Ishikawa (cell line): ENCODE data around the gene DGCR8.

Source experiments
- CEBPB ChIP-seq: IDR thresholded peaks from 2 replicates; pipeline ENCODE4 v1.6.1; 2012
- CREB1 ChIP-seq: IDR thresholded peaks from 2 replicates; pipeline ENCODE4 v1.6.1; 2012; ENCODE audit warnings: low read depth
- EGR1 ChIP-seq: IDR thresholded peaks from 2 replicates; pipeline ENCODE4 v1.6.1; 2012
- EP300 ChIP-seq: IDR thresholded peaks from 2 replicates; pipeline ENCODE4 v1.6.1; 2012; ENCODE audit warnings: borderline replicate concordance
- FOXM1 ChIP-seq: IDR thresholded peaks from 2 replicates; pipeline ENCODE4 v1.6.1; 2012; ENCODE audit warnings: low read depth, borderline replicate concordance
- NFIC ChIP-seq: IDR thresholded peaks from 2 replicates; pipeline ENCODE4 v1.6.1; 2012
- RAD21 ChIP-seq: IDR thresholded peaks from 2 replicates; pipeline ENCODE4 v1.6.1; 2012; ENCODE audit warnings: low read depth
- TAF1 ChIP-seq: IDR thresholded peaks from 2 replicates; pipeline ENCODE4 v1.6.1; 2012; ENCODE audit warnings: low read depth, mild to moderate bottlenecking
- TCF12 ChIP-seq: IDR thresholded peaks from 2 replicates; pipeline ENCODE4 v1.6.1; 2012; ENCODE audit warnings: low read depth
- TEAD4 ChIP-seq: IDR thresholded peaks from 2 replicates; pipeline ENCODE4 v1.6.1; 2012
- USF1 ChIP-seq: IDR thresholded peaks from 2 replicates; pipeline ENCODE4 v1.6.1; 2012
- YY1 ChIP-seq: IDR thresholded peaks from 2 replicates; pipeline ENCODE4 v1.6.1; 2012; ENCODE audit warnings: low read depth
- ZBTB7A ChIP-seq: IDR thresholded peaks from 2 replicates; pipeline ENCODE4 v1.6.1; 2012; ENCODE audit warnings: low read depth
- TF ChIP-seq, protein P1 (sequence below): IDR thresholded peaks from 2 replicates; pipeline ENCODE4 v1.6.1; 2012
- TF ChIP-seq, protein P2 (sequence below): IDR thresholded peaks from 2 replicates; pipeline ENCODE4 v1.6.1; 2012; ENCODE audit warnings: low read depth, mild to moderate bottlenecking

DGCR8 gene

DNA sequence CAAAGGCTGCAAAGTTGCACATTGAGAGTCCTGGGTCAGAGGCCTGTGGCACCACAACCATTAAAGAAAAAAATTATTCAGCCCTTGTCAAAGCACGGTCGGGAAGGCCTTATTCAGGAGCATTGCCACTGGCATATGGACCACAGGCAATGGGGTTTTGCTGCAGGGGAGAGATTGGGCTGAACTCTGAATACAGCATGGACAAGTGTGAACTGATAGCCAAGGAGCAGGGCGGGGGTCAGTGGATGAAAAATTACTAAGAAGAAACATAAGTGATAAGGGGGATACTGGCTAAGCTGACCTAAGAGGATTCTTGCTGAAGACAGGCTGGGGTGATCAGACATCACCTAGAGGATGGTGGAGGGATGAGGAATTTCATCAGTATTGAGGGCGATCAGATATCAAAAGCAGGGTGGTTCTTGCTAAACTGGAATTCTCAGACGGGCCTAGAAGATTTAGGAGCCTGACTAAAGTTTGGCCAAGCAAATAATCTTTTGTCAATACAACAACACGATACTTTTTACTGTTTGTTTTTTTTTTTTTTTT lies 3.3 kb upstream of the DGCR8 start:
- TF ChIP-seq EGR1 (no peak), USF1 (no peak), FOXM1 (no peak), TAF1 (no peak), YY1 (no peak), EP300 (no peak), CEBPB (no peak), RAD21 (no peak), TEAD4 (no peak), TCF12 (no peak), CREB1 (no peak), NFIC (no peak), ZBTB7A (no peak)
- TF ChIP-seq, protein P1, sequence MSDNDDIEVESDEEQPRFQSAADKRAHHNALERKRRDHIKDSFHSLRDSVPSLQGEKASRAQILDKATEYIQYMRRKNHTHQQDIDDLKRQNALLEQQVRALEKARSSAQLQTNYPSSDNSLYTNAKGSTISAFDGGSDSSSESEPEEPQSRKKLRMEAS, result no peak
- TF ChIP-seq, protein P2, sequence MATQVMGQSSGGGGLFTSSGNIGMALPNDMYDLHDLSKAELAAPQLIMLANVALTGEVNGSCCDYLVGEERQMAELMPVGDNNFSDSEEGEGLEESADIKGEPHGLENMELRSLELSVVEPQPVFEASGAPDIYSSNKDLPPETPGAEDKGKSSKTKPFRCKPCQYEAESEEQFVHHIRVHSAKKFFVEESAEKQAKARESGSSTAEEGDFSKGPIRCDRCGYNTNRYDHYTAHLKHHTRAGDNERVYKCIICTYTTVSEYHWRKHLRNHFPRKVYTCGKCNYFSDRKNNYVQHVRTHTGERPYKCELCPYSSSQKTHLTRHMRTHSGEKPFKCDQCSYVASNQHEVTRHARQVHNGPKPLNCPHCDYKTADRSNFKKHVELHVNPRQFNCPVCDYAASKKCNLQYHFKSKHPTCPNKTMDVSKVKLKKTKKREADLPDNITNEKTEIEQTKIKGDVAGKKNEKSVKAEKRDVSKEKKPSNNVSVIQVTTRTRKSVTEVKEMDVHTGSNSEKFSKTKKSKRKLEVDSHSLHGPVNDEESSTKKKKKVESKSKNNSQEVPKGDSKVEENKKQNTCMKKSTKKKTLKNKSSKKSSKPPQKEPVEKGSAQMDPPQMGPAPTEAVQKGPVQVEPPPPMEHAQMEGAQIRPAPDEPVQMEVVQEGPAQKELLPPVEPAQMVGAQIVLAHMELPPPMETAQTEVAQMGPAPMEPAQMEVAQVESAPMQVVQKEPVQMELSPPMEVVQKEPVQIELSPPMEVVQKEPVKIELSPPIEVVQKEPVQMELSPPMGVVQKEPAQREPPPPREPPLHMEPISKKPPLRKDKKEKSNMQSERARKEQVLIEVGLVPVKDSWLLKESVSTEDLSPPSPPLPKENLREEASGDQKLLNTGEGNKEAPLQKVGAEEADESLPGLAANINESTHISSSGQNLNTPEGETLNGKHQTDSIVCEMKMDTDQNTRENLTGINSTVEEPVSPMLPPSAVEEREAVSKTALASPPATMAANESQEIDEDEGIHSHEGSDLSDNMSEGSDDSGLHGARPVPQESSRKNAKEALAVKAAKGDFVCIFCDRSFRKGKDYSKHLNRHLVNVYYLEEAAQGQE, result no peak

GRCh38 chr22:20080445-20080775 lies 369 bp downstream of the DGCR8 start:
- TF ChIP-seq TCF12 (no peak), RAD21 (no peak), YY1 (peak; percentile 83), EGR1 (no peak), TEAD4 (no peak)

- TF ChIP-seq FOXM1 (no peak), ZBTB7A (no peak), EGR1 (no peak), EP300 (no peak), USF1 (no peak), TEAD4 (no peak), NFIC (no peak; the same call in 1 of the 2 replicates), CEBPB (no peak), TCF12 (peak; percentile 39; the same call in 1 of the 2 replicates)
- TF ChIP-seq, protein P1, result peak; percentile 51
These were observed 974 bp downstream of the DGCR8 start for GRCh38 chr22:20080776-20081654.

DNA sequence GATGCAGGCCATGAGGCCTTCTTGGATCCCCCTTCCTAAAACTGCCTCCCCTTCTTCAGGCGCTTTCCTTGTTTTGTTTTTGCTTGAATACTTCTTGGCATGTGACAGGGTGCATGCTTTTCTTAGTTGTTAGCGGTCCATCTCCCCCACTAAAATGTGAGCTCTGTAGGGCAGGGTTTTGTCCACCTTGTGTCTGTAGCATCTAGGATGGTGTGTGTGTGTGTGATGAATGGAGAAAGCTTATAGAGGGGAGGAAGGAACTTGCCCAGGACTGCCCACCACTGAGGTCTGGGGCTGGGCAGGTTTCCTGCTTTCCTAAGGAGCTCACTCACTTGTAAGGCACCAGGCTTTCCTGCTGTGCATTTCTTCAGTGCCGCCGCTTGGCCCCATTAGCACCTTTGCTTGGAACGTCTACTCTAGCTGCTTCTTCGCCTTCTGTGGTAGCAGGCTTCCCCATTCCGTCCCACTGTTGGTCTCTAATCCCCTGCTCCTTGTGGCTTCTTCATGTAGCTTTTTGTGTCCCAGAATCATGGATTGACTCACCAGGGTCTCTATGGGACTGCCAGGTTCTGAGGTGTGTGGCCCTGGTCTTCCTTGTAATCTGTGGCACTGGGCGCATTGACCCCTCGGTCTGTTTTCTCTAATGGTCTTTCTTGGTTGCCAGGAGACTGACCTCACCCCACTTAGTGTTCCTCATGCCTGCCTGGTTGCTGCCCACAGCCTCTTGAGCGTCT lies 3.3 kb downstream of the DGCR8 start:
- no peak for TF ChIP-seq USF1
- no peak for TF ChIP-seq YY1
- no peak for TF ChIP-seq TEAD4
- TF ChIP-seq, protein P1, result no peak
- no peak for TF ChIP-seq RAD21
- TF ChIP-seq TCF12, result no peak
- no peak for TF ChIP-seq FOXM1

DNA sequence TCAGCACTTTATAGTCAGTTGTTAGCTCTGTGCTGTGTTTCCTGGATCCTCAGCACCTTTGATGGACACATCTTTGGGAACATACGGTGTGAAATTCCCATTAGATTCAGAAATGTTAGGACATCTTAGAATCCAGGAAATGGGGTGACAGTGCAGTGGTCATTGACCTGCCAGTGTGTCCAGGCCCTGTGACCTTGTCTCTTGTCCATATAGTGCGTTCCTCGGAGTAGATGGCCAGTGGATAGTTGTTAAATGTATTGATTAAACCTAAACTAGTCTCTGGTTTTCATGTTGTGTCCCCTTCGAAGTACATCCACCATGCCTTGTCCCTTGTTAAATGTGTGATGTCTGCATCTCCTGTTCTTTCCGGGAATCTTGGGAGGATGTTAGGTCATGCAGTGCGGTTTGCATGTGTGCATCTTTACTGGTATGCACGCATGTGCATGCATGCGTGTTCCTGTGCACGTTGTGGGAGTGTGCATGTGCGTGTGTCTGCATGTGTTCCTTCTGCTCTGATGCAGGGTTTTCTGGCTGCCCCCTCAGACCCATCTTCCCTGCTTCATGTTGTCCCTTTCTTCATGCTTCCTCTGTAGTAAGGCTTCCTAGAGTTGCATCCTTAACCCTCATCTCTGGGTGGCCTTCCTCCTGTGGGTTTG lies 4.0 kb downstream of the DGCR8 start:
- TF ChIP-seq, protein P1, result no peak
- TF ChIP-seq, protein P2, result no peak
- TF ChIP-seq ZBTB7A, result no peak
- TF ChIP-seq USF1, result no peak
- TF ChIP-seq NFIC, result no peak
- no peak for TF ChIP-seq TCF12
- TF ChIP-seq TEAD4, result no peak
- no peak for TF ChIP-seq YY1
- no peak for TF ChIP-seq RAD21
- no peak for TF ChIP-seq CEBPB
- no peak for TF ChIP-seq EGR1
- TF ChIP-seq TAF1, result no peak
